M059J (cell line): ENCODE results near the gene MEIS3. TPM values are rescaled to one million over a fixed set of nuclear protein-coding genes. Genes with fewer than 3 reads are reported as not detected.

ENCODE experiments used
- DNase-seq: peaks from one replicate; pipeline ENCODE4 v3.0.0-alpha.2; 2012; ENCODE audit warnings: low read depth
- total RNA-seq: library from RNA; depleted of rRNA; stranded (reverse); fragments of >200 nt; shearing (Covaris generic); gene quantifications from 2 replicates; pipeline ENCODE4 v1.2.3, GENCODE V29; 2014; rRNA removed

MEIS3 gene
- total RNA-seq = 3.3 and 5.4 TPM in 2 replicates

- DNase-seq = no peak
Observed at GRCh38 chr19:47419030-47419783, at the start of gene MEIS3. Gene MEIS3, minus strand, starts transcription at chr19:47419527. Its CDS starts 446 bp downstream, at chr19:47419081.

- DNase-seq = no peak
Observed at GRCh38 chr19:47467914-47468313, 48.6 kb upstream of the MEIS3 start.

GRCh38 chr19:47465957-47466356 is 46.6 kb upstream of the MEIS3 start:
- no peak for DNase-seq

GRCh38 chr19:47464675-47465419 is 45.5 kb upstream of the MEIS3 start:
- no peak for DNase-seq

GRCh38 chr19:47461876-47462275 is 42.5 kb upstream of the MEIS3 start:
- no peak for DNase-seq

- DNase-seq = no peak
Observed at GRCh38 chr19:47459477-47459876, 40.1 kb upstream of the MEIS3 start.

- no peak for DNase-seq
Observed at GRCh38 chr19:47458672-47459071, 39.3 kb upstream of the MEIS3 start.

- no peak for DNase-seq
Observed at GRCh38 chr19:47456721-47457474, 37.6 kb upstream of the MEIS3 start.

GRCh38 chr19:47450478-47450877 is 31.2 kb upstream of the MEIS3 start:
- no peak for DNase-seq

- DNase-seq = no peak
Observed at GRCh38 chr19:47448360-47448727, 29.0 kb upstream of the MEIS3 start.

GRCh38 chr19:47447470-47448359 is 28.4 kb upstream of the MEIS3 start:
- DNase-seq = no peak

GRCh38 chr19:47446534-47447469 is 27.5 kb upstream of the MEIS3 start:
- no peak for DNase-seq

GRCh38 chr19:47445937-47446402 is 26.6 kb upstream of the MEIS3 start:
- peak; percentile 36 for DNase-seq

GRCh38 chr19:47445527-47445926 is 26.2 kb upstream of the MEIS3 start:
- no peak for DNase-seq

- DNase-seq = no peak
Observed at GRCh38 chr19:47444388-47444821, 25.1 kb upstream of the MEIS3 start.

- DNase-seq = no peak
Observed at GRCh38 chr19:47443331-47443730, 24.0 kb upstream of the MEIS3 start.

GRCh38 chr19:47438793-47439220 is 19.5 kb upstream of the MEIS3 start:
- no peak for DNase-seq

GRCh38 chr19:47437500-47437899 is 18.2 kb upstream of the MEIS3 start:
- DNase-seq = no peak

GRCh38 chr19:47436712-47437401 is 17.5 kb upstream of the MEIS3 start:
- peak; percentile 63 for DNase-seq
